ENCODE data around the gene SEL1L3.

The SEL1L3 gene

DNA sequence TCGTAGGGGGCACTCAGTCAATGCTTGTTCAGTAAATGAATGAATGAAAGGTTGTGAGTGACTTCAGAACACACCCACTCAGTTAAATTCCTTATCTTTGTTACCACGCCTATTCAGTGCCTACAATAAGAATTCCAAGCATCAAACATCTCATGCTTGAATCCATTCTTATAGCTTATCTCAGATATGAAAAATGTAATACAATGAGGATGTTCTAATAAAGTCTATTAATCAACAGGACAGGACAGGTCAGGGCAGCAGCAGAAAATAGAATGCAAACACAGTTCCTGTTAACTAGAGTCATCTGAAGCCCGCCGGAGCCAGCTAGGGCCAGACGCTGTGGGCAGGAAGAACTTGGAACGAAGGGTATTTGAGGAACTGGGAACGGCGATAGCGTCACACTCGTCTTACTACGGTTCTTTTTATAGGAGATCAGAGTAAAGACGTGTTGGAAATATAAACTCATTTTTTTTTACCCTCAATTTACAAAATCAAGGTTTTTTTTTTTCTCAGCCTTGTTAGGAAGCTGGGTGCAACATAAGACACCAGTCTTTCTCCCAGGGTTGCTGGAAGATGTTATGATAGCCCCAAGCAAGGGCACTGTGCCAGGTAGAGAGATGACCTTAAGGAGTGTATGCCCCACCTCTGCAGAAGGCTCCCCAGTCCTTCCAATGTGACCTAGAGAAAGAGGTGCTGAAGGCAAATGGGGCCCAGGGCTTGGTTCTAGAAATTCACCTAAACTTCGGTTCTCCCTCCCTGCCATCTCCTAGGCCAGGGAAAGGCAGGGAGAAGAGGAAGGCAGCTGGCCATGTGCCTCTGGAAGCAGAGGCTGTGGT, 48.3 kb downstream of the SEL1L3 start:
- no peak for DNase-seq (ENCODE audit: insufficient read length, low spot score)
- FAIRE-seq = no peak
- TF ChIP-seq SPI1 (IDR thresholded peaks at IDR 0.05; ENCODE audit: low read depth, low read length) = no peak
- TF ChIP-seq TAF1 (IDR thresholded peaks at IDR 0.05; ENCODE audit: low read depth, low read length) = no peak
- no peak for TF ChIP-seq POLR2AphosphoS5 (IDR thresholded peaks at IDR 0.05; ENCODE audit: low read depth, low read length)
- no peak for TF ChIP-seq POU2F2 (IDR thresholded peaks at IDR 0.05; ENCODE audit: low read depth, low read length)
- no peak for TF ChIP-seq PAX5 (IDR thresholded peaks at IDR 0.05; ENCODE audit: insufficient read depth, low read length, severe bottlenecking)
- TF ChIP-seq POLR2A (IDR thresholded peaks at IDR 0.05; ENCODE audit: low read depth, low read length) = no peak

DNA sequence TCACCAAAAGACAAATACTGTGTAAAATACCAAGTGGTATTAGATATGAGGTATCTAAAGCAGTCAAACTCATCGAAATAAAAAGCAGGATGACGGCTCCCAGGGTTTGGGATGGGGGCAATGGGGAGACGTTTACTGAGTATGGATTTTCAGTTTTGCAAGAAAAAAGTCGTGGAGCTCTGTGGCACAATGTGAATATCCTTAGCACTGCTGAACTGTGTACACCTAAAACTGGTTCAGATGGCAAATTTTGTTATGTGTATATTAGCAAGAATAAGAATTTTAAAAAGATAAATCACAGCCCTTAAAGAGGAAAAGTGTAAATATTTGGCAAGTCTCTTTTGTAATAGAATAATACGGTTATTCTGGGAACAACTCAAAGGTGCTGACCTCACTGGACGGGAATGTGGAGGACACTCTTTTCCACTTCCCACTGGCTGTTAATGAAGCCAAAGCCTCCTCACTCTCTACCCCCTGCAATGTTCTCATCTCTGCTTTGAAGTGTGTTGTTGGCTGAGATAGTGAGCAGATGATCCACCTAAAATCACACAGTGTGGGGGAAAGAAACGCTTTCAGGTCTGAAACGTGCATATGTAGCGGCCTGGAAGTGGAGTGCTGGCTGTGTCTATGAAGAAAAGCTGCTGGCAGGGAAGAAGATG, 49.2 kb downstream of the SEL1L3 start:
- no peak for FAIRE-seq
- DNase-seq (ENCODE audit: insufficient read length, low spot score) = no peak

DNA sequence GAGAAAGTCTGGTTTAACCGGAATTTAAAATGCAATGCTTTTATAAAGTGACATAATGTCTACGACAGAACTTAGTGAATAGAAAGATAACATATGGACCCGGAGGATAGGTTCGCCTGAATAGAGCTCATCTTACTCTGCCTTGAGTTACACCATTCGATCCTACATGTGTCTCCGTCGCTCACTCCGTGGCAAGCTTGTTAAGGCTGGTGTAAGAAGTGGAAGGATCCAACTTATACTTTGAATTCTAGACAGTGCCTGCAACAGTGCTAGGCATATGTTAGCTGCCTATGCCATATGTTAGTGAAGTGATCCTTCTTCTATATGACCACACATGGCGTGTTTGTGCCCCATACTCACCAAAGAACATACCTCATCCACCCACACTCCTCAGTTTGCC, 50.9 kb downstream of the SEL1L3 start:
- TF ChIP-seq PAX5 (IDR thresholded peaks at IDR 0.05; ENCODE audit: insufficient read depth, low read length, severe bottlenecking) (no peak), POLR2A (IDR thresholded peaks at IDR 0.05; ENCODE audit: low read depth, low read length) (no peak), POU2F2 (IDR thresholded peaks at IDR 0.05; ENCODE audit: low read depth, low read length) (no peak), SPI1 (IDR thresholded peaks at IDR 0.05; ENCODE audit: low read depth, low read length) (no peak), TAF1 (IDR thresholded peaks at IDR 0.05; ENCODE audit: low read depth, low read length) (no peak), POLR2AphosphoS5 (IDR thresholded peaks at IDR 0.05; ENCODE audit: low read depth, low read length) (no peak)
- FAIRE-seq (peak; percentile 52), DNase-seq (ENCODE audit: insufficient read length, low spot score) (no peak)

More for the DNA sequence above, 49.2 kb downstream of the SEL1L3 start:
- no peak for TF ChIP-seq POLR2A (IDR thresholded peaks at IDR 0.05; ENCODE audit: low read depth, low read length)

DNA sequence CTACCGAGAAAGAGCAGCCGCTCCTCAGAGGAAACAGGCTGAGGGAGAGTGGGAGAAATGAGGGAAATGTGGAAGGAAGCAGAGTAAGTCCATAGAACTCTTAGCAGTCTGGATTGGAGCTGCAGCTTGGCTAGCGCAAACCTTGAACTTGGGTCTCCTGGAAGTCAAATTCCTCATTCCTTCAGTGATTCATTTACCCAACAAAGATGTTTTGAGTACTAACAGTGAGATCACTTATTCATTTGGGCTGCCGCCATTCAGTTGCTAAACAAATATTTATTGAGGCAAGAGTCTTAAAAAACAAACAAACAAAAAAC, 51.5 kb downstream of the SEL1L3 start:
- no peak for TF ChIP-seq PAX5 (IDR thresholded peaks at IDR 0.05; ENCODE audit: insufficient read depth, low read length, severe bottlenecking)
- TF ChIP-seq SPI1 (IDR thresholded peaks at IDR 0.05; ENCODE audit: low read depth, low read length) = no peak
- no peak for TF ChIP-seq POLR2A (IDR thresholded peaks at IDR 0.05; ENCODE audit: low read depth, low read length)
- no peak for TF ChIP-seq POU2F2 (IDR thresholded peaks at IDR 0.05; ENCODE audit: low read depth, low read length)
- TF ChIP-seq POLR2AphosphoS5 (IDR thresholded peaks at IDR 0.05; ENCODE audit: low read depth, low read length) = no peak
- no peak for TF ChIP-seq TAF1 (IDR thresholded peaks at IDR 0.05; ENCODE audit: low read depth, low read length)
- DNase-seq (ENCODE audit: insufficient read length, low spot score) = no peak
- no peak for FAIRE-seq

DNA sequence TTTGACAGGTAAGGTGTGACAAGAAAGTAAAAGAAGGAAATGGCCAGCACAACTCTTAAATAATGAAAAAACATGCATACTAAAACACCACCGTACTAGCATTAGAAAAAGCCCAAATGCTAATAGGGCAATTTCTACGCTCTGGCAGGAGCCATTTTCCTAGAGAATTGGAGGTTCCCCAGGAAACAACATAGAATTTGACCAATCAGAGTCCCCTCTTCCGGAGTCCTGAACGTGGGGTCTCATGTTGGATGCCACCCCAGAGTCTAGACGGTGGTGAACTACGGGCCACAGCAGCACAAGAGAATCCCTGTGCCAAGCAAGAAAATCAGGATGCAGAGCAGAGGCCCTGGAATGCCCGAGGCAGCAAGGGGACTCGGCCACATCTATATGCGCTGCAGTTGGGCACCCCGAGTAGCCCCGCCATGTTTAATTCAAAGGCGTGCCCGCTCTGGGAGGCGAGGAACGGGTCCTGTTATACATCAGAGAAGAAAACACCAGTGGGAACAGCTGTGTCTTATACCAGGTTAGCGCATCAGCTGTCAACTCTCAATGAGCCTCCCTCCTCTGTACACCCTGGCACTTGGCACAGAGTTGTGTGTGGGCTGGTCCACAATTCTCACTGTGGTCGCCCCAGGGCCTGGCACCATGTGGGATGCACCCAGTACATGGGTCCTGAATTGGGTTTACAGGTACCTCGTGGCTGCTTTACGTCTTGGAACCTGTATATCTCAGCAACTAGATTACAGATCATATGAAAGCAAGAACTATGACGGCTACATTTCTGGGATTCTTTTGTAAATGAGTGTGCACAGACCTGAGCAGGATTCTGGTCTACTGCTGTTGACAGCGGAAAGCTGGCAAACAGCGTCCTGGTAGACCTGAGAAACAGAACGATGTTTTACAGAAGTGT, 52.1 kb downstream of the SEL1L3 start:
- TF ChIP-seq POLR2AphosphoS5 (IDR thresholded peaks at IDR 0.05; ENCODE audit: low read depth, low read length) (no peak), PAX5 (IDR thresholded peaks at IDR 0.05; ENCODE audit: insufficient read depth, low read length, severe bottlenecking) (no peak), SPI1 (IDR thresholded peaks at IDR 0.05; ENCODE audit: low read depth, low read length) (no peak), POU2F2 (IDR thresholded peaks at IDR 0.05; ENCODE audit: low read depth, low read length) (no peak), POLR2A (IDR thresholded peaks at IDR 0.05; ENCODE audit: low read depth, low read length) (no peak), TAF1 (IDR thresholded peaks at IDR 0.05; ENCODE audit: low read depth, low read length) (no peak)
- DNase-seq (ENCODE audit: insufficient read length, low spot score) (no peak), FAIRE-seq (no peak)

DNA sequence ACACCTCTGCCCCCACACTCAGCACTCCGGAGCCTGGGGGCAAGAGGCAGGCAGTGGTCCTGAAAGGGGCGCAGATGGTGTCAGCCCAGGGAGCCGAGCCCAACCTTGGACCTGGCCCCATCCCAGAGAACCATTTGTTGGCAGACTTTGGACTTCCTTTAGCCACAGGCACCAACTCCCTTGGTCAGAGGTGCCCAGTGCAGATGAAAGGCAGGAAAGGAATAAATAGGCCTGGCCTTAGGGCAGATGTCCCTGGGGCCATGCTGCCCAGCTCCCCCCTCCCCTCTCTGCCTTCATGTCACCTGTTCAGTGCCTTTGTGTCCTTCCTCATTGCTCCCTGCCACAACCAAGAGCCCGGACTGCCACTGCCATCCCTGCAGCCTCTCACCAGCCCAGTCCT, 52.8 kb downstream of the SEL1L3 start:
- no peak for FAIRE-seq
- TF ChIP-seq POLR2AphosphoS5 (IDR thresholded peaks at IDR 0.05; ENCODE audit: low read depth, low read length) = no peak
- no peak for TF ChIP-seq POU2F2 (IDR thresholded peaks at IDR 0.05; ENCODE audit: low read depth, low read length)
- TF ChIP-seq SPI1 (IDR thresholded peaks at IDR 0.05; ENCODE audit: low read depth, low read length) = no peak
- no peak for TF ChIP-seq POLR2A (IDR thresholded peaks at IDR 0.05; ENCODE audit: low read depth, low read length)
- TF ChIP-seq TAF1 (IDR thresholded peaks at IDR 0.05; ENCODE audit: low read depth, low read length) = no peak
- TF ChIP-seq PAX5 (IDR thresholded peaks at IDR 0.05; ENCODE audit: insufficient read depth, low read length, severe bottlenecking) = no peak

DNA sequence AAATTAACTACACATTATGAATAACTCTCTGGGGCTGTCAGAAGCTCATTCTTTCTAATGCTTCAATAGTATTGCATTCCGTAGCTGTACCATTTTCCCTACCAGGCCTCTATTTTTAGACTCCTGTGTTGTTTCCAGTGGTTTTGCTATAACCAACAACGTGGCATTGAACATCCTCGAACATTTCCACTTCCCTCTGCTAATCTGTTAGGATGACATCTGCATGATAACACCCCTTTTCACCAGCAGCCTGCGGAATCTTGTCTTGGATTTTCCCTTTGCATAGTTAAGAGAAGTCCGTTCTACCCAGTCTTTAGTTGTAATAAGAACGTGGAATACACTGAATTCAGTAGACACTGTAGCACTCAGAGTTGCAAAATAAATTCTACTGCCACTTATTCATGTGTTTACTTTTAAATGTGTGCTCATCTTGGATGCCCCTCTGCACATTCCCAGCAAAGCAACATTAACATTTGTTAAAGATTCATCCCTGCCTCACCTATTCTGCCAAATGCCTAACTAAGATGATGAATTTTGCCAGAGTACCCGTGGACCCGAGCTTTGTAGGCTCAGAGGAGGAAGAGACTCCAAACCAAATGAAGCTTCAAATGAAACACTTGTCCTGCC, 55.6 kb downstream of the SEL1L3 start:
- no peak for DNase-seq (ENCODE audit: insufficient read length, low spot score)
- FAIRE-seq = no peak
- TF ChIP-seq SPI1 (IDR thresholded peaks at IDR 0.05; ENCODE audit: low read depth, low read length) (no peak), POLR2A (IDR thresholded peaks at IDR 0.05; ENCODE audit: low read depth, low read length) (no peak), TAF1 (IDR thresholded peaks at IDR 0.05; ENCODE audit: low read depth, low read length) (no peak), PAX5 (IDR thresholded peaks at IDR 0.05; ENCODE audit: insufficient read depth, low read length, severe bottlenecking) (no peak), POU2F2 (IDR thresholded peaks at IDR 0.05; ENCODE audit: low read depth, low read length) (no peak)

More for the DNA sequence above, 52.8 kb downstream of the SEL1L3 start:
- no peak for DNase-seq (ENCODE audit: insufficient read length, low spot score)

DNA sequence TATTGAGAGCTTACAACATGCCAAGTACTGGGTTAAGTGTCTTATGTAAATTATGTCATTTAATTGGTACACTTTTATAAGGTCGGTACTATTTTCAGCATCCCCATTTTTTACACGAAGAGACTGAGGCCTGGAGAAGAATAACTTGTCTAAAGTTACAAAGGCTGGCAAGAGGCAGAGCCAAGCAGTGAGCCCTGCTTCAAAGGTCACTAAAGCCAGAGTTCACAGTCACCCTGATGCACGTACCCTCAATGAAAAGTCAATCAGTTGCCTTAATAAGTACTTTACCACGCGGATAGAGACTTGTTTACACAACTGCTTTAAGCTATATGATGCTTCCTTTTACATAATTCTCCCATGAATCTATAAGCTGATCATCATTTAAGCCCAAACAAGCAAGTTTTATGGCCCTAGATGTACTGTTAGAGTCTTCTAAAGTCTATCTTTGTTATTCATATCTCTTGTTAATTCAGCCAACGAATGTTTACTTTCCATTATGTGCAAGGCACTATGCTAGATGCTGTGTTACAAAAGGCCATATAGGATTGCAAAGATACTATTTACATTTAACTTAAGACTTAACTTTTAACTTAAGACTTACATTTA, 57.4 kb downstream of the SEL1L3 start:
- no peak for FAIRE-seq
- TF ChIP-seq PAX5 (IDR thresholded peaks at IDR 0.05; ENCODE audit: insufficient read depth, low read length, severe bottlenecking) (no peak), POLR2AphosphoS5 (IDR thresholded peaks at IDR 0.05; ENCODE audit: low read depth, low read length) (no peak), POLR2A (IDR thresholded peaks at IDR 0.05; ENCODE audit: low read depth, low read length) (no peak), POU2F2 (IDR thresholded peaks at IDR 0.05; ENCODE audit: low read depth, low read length) (no peak), TAF1 (IDR thresholded peaks at IDR 0.05; ENCODE audit: low read depth, low read length) (no peak), SPI1 (IDR thresholded peaks at IDR 0.05; ENCODE audit: low read depth, low read length) (no peak)
- no peak for DNase-seq (ENCODE audit: insufficient read length, low spot score)

Data from GM12891 (cell line).